Mesenteric fat pad (tissue), 1 donor: ENCODE results near the gene MAG. TPM values are rescaled to one million over a fixed set of nuclear protein-coding genes. Genes with fewer than 3 reads are reported as not detected.

ENCODE experiments used
- DNase-seq: peaks from one replicate; pipeline ENCODE4 v3.0.0-alpha.2; 2020; ENCODE audit warnings: low spot score
- total RNA-seq: library from RNA; stranded (reverse); fragmentation: NEBNext Ultra II Directional; extraction: Animal tissue kit (Norgen Biotek cat#: 25700); gene quantifications from one replicate; pipeline ENCODE4 v1.2.1, GENCODE V29; 2021
- donor health status: DM: yes; HTN: yes; CAD: no.

MAG gene
- total RNA-seq, 1 donor from 2014 or later = not detected

GRCh38 chr19:35314858-35315470 is 23.0 kb downstream of the MAG start:
- DNase-seq = no peak

GRCh38 chr19:35315883-35316282 is 23.9 kb downstream of the MAG start:
- no peak for DNase-seq

- DNase-seq = no peak
Measured at GRCh38 chr19:35316560-35316959, 24.6 kb downstream of the MAG start.

- DNase-seq = no peak
Measured at GRCh38 chr19:35317464-35318043, 25.6 kb downstream of the MAG start.

GRCh38 chr19:35318679-35319448 is 26.9 kb downstream of the MAG start:
- no peak for DNase-seq

- no peak for DNase-seq
Measured at GRCh38 chr19:35320065-35320713, 28.2 kb downstream of the MAG start.

- DNase-seq = no peak
Measured at GRCh38 chr19:35321291-35321690, 29.3 kb downstream of the MAG start.

GRCh38 chr19:35322014-35322413 is 30.1 kb downstream of the MAG start:
- no peak for DNase-seq

- no peak for DNase-seq
Measured at GRCh38 chr19:35327642-35328041, 35.7 kb downstream of the MAG start.

GRCh38 chr19:35328851-35329285 is 36.9 kb downstream of the MAG start, which contains the start of gene CD22:
TSS of gene CD22 (plus strand) at chr19:35329187. CDS start at chr19:35332041, 2,854 bp downstream.
- no peak for DNase-seq

GRCh38 chr19:35329323-35329722 is 37.4 kb downstream of the MAG start:
- DNase-seq = no peak

- DNase-seq = no peak
Measured at GRCh38 chr19:35330475-35330874, 38.5 kb downstream of the MAG start.

- DNase-seq = no peak
Measured at GRCh38 chr19:35331551-35332214, 39.7 kb downstream of the MAG start.

- no peak for DNase-seq
Measured at GRCh38 chr19:35332817-35333216, 40.9 kb downstream of the MAG start.

GRCh38 chr19:35334144-35334753 is 42.3 kb downstream of the MAG start:
- no peak for DNase-seq

GRCh38 chr19:35336166-35336955 is 44.4 kb downstream of the MAG start:
- no peak for DNase-seq

- DNase-seq = no peak
Measured at GRCh38 chr19:35337097-35337983, 45.4 kb downstream of the MAG start.

GRCh38 chr19:35337984-35338296 is 46.0 kb downstream of the MAG start:
- no peak for DNase-seq

GRCh38 chr19:35340431-35340830 is 48.5 kb downstream of the MAG start:
- DNase-seq = no peak
